Muscle of leg (tissue), 16 donors: ENCODE results near the gene VGLL2. TPM values are rescaled to one million over a fixed set of nuclear protein-coding genes. Genes with fewer than 3 reads are reported as not detected.
A peak's percentile ranks its signal among the peaks of the same experiment; 100 is the strongest.

Source experiments
- DNase-seq: peaks from one replicate; pipeline ENCODE4 v3.0.0; 2013
- H3K27ac ChIP-seq: one replicate; pipeline ENCODE4 v1.5.1; 2013; ENCODE audit warnings: mild to moderate bottlenecking, low read length, control low read depth
- H3K27me3 ChIP-seq: one replicate; pipeline ENCODE4 v1.6.1; 2013; ENCODE audit warnings: low read length; ENCODE audit not compliant: control insufficient read depth, insufficient read depth
- H3K36me3 ChIP-seq: one replicate; pipeline ENCODE4 v1.6.1; 2013; ENCODE audit warnings: low read length; ENCODE audit not compliant: control insufficient read depth, insufficient read depth
- H3K4me1 ChIP-seq: one replicate; pipeline ENCODE4 v1.6.1; 2013; ENCODE audit warnings: low read length; ENCODE audit not compliant: control insufficient read depth, insufficient read depth
- H3K4me3 ChIP-seq: one replicate; pipeline ENCODE4 v1.5.1; 2013; ENCODE audit warnings: low read length, control low read depth
- H3K9me3 ChIP-seq: replicated peaks from 2 replicates; pipeline ENCODE4 v1.6.1; 2013; ENCODE audit warnings: low read depth, low read length; ENCODE audit not compliant: control insufficient read depth
- WGBS: methylation state at CpG from one replicate; pipeline ENCODE4 v1.1.5; 2013; ENCODE audit warnings: missing lambda C conversion rate; ENCODE audit not compliant: insufficient coverage; 5-methylcytosine and 5-hydroxymethylcytosine counted together
- long read RNA-seq, 11 donors: transcript quantifications; one replicate each; lab custom pipeline, GENCODE V29; 2026
- polyA plus RNA-seq, 8 donors: library from polyadenylated mRNA; unstranded; fragments of 120-200 nt; gene quantifications; one replicate each; pipeline versions ENCODE4 v1.2.1 to v1.2.3, GENCODE V29; 2013; ENCODE audit warnings: inconsistent platforms in 1 of 8, low replicate concordance in 1 of 8; ENCODE audit not compliant: insufficient read length in 8 of 8, insufficient read depth in 1 of 8
- total RNA-seq: library from RNA; stranded (reverse); fragments of 120-200 nt; gene quantifications from one replicate; pipeline ENCODE4 v1.2.4, GENCODE V29; 2013

VGLL2 gene
- total RNA-seq (28.2 TPM), polyA plus RNA-seq (100 to 1,000 TPM in 6 of 8 donors, 10 to 100 TPM in 2; 68.5 to 126 (median 109) TPM)
- long read RNA-seq, donor 1, transcript VGLL2-201 (4 exons, 2,212 nt), result major isoform, 12 of 23 reads
- long read RNA-seq, donor 1, partial matches to known transcripts, result 11 of 23 reads
- long read RNA-seq, donor 1, other reads (novel, unspliced or antisense), result 0 of 23 reads
- long read RNA-seq, donor 2, partial matches to known transcripts, result 9 of 10 reads
- long read RNA-seq, donor 2, other reads (novel, unspliced or antisense), result 0 of 10 reads
- long read RNA-seq, donor 3, transcript VGLL2-201 (4 exons, 2,212 nt), result major isoform, 10 of 35 reads
- long read RNA-seq, donor 3, partial matches to known transcripts, result 25 of 35 reads
- long read RNA-seq, donor 3, other reads (novel, unspliced or antisense), result 0 of 35 reads
- long read RNA-seq, donor 4, transcript VGLL2-201 (4 exons, 2,212 nt), result major isoform, 17 of 97 reads
- long read RNA-seq, donor 4, partial matches to known transcripts, result 80 of 97 reads
- long read RNA-seq, donor 4, other reads (novel, unspliced or antisense), result 0 of 97 reads
- long read RNA-seq, donor 5, transcript VGLL2-201 (4 exons, 2,212 nt), result major isoform, 41 of 280 reads
- long read RNA-seq, donor 5, partial matches to known transcripts, result 239 of 280 reads
- long read RNA-seq, donor 5, other reads (novel, unspliced or antisense), result 0 of 280 reads
- long read RNA-seq, donor 6, transcript VGLL2-201 (4 exons, 2,212 nt), result major isoform, 46 of 162 reads
- long read RNA-seq, donor 6, partial matches to known transcripts, result 108 of 162 reads
- long read RNA-seq, donor 6, other reads (novel, unspliced or antisense), result 8 of 162 reads
- long read RNA-seq, donor 7, transcript VGLL2-201 (4 exons, 2,212 nt), result major isoform, 33 of 150 reads
- long read RNA-seq, donor 7, partial matches to known transcripts, result 117 of 150 reads
- long read RNA-seq, donor 7, other reads (novel, unspliced or antisense), result 0 of 150 reads
- long read RNA-seq, donor 8, transcript VGLL2-201 (4 exons, 2,212 nt), result major isoform, 8 of 76 reads
- long read RNA-seq, donor 8, partial matches to known transcripts, result 68 of 76 reads
- long read RNA-seq, donor 8, other reads (novel, unspliced or antisense), result 0 of 76 reads
- long read RNA-seq, donor 9, transcript VGLL2-201 (4 exons, 2,212 nt), result major isoform, 14 of 101 reads
- long read RNA-seq, donor 9, partial matches to known transcripts, result 87 of 101 reads
- long read RNA-seq, donor 9, other reads (novel, unspliced or antisense), result 0 of 101 reads
- long read RNA-seq, donor 10, transcript VGLL2-201 (4 exons, 2,212 nt), result major isoform, 34 of 219 reads
- long read RNA-seq, donor 10, partial matches to known transcripts, result 185 of 219 reads
- long read RNA-seq, donor 10, other reads (novel, unspliced or antisense), result 0 of 219 reads
- long read RNA-seq, donor 11, transcript VGLL2-201 (4 exons, 2,212 nt), result major isoform, 14 of 56 reads
- long read RNA-seq, donor 11, partial matches to known transcripts, result 42 of 56 reads
- long read RNA-seq, donor 11, other reads (novel, unspliced or antisense), result 0 of 56 reads

GRCh38 chr6:117265410-117266256, at the start of gene VGLL2:
Gene VGLL2 (plus strand): TSS chr6:117265558. CDS start chr6:117265764, 206 bp downstream.
- Histone ChIP-seq H3K27me3 (peaks cover 61% of the 10 kb centered on the region), H3K36me3 (peaks cover 10% of the 10 kb centered on the region), H3K4me3 (peak within 1 kb of the TSS; percentile 78), H3K27ac (peak within 1 kb of the TSS; percentile 90), H3K4me1 (peaks cover 26% of the 10 kb centered on the region), H3K9me3 (no peaks in the 10 kb centered on the region)
- DNase-seq, result peak; percentile 88
- 0% methylated on average over 48 of the region's 63 CpGs for WGBS

- Histone ChIP-seq H3K4me3 (no peak overlapping the region), H3K27ac (no peak overlapping the region), H3K27me3 (no peaks in the 10 kb centered on the region), H3K36me3 (no peaks in the 10 kb centered on the region), H3K9me3 (no peaks in the 10 kb centered on the region), H3K4me1 (no peaks in the 10 kb centered on the region)
- 75% methylated on average over 1 of the region's 3 CpGs for WGBS
- no peak for DNase-seq
These were observed 42.5 kb upstream of the VGLL2 start for GRCh38 chr6:117222861-117223260.

GRCh38 chr6:117226778-117227177, 38.6 kb upstream of the VGLL2 start:
- no CpG with 5 or more reads among the region's 1 CpG for WGBS
- peaks cover 8% of the 10 kb centered on the region for H3K4me1 ChIP-seq
- no peak overlapping the region for H3K4me3 ChIP-seq
- H3K27ac ChIP-seq, result no peak overlapping the region
- no peak for DNase-seq
- no peaks in the 10 kb centered on the region for H3K36me3 ChIP-seq
- no peaks in the 10 kb centered on the region for H3K27me3 ChIP-seq
- H3K9me3 ChIP-seq, result no peaks in the 10 kb centered on the region

GRCh38 chr6:117227245-117227962, 38.0 kb upstream of the VGLL2 start:
- no peak overlapping the region for H3K27ac ChIP-seq

GRCh38 chr6:117228202-117228601, 37.2 kb upstream of the VGLL2 start:
- Histone ChIP-seq H3K27ac (no peak overlapping the region), H3K4me3 (no peak overlapping the region), H3K36me3 (no peaks in the 10 kb centered on the region), H3K9me3 (no peaks in the 10 kb centered on the region), H3K27me3 (no peaks in the 10 kb centered on the region), H3K4me1 (peaks cover 19% of the 10 kb centered on the region)
- DNase-seq, result peak; percentile 30
- 25% methylated on average over 1 of the region's 1 CpG for WGBS

More at GRCh38 chr6:117227245-117227962, 38.0 kb upstream of the VGLL2 start:
- Histone ChIP-seq H3K4me3 (no peak overlapping the region), H3K4me1 (peaks cover 11% of the 10 kb centered on the region), H3K9me3 (no peaks in the 10 kb centered on the region), H3K36me3 (no peaks in the 10 kb centered on the region), H3K27me3 (no peaks in the 10 kb centered on the region)
- WGBS, result 70% methylated on average over 1 of the region's 3 CpGs
- DNase-seq, result no peak

GRCh38 chr6:117229870-117230269, 35.5 kb upstream of the VGLL2 start:
- no peaks in the 10 kb centered on the region for H3K9me3 ChIP-seq
- H3K4me1 ChIP-seq, result peaks cover 23% of the 10 kb centered on the region
- no peak for DNase-seq
- no CpG with 5 or more reads among the region's 1 CpG for WGBS
- no peaks in the 10 kb centered on the region for H3K27me3 ChIP-seq
- H3K27ac ChIP-seq, result no peak overlapping the region
- H3K4me3 ChIP-seq, result no peak overlapping the region
- H3K36me3 ChIP-seq, result no peaks in the 10 kb centered on the region

- WGBS, result no CpG with 5 or more reads among the region's 2 CpGs
- H3K4me1 ChIP-seq, result peaks cover 23% of the 10 kb centered on the region
- H3K9me3 ChIP-seq, result no peaks in the 10 kb centered on the region
- H3K36me3 ChIP-seq, result no peaks in the 10 kb centered on the region
- H3K27me3 ChIP-seq, result no peaks in the 10 kb centered on the region
- no peak overlapping the region for H3K4me3 ChIP-seq
- peak; percentile 16 for DNase-seq
- no peak overlapping the region for H3K27ac ChIP-seq
These were observed 33.9 kb upstream of the VGLL2 start for GRCh38 chr6:117231466-117231865.

GRCh38 chr6:117232196-117232595, 33.2 kb upstream of the VGLL2 start:
- no peaks in the 10 kb centered on the region for H3K27me3 ChIP-seq
- no CpG with 5 or more reads among the region's 4 CpGs for WGBS
- peaks cover 23% of the 10 kb centered on the region for H3K4me1 ChIP-seq
- H3K27ac ChIP-seq, result peak overlapping the region; percentile 59
- peak; percentile 70 for DNase-seq
- no peak overlapping the region for H3K4me3 ChIP-seq
- H3K36me3 ChIP-seq, result no peaks in the 10 kb centered on the region
- H3K9me3 ChIP-seq, result no peaks in the 10 kb centered on the region
